IPS-20b (cell line): ENCODE measurements around the gene CSF1.

ENCODE experiments used
- H3K27ac ChIP-seq: one replicate; pipeline ENCODE4 v1.5.1; 2013; ENCODE audit warnings: low read length
- H3K27me3 ChIP-seq: 2 replicates; pipeline ENCODE4 v1.6.1; 2013; ENCODE audit warnings: mild to moderate bottlenecking, low read length, inconsistent platforms; ENCODE audit not compliant: insufficient read depth
- H3K36me3 ChIP-seq: 2 replicates; pipeline ENCODE4 v1.6.1; 2013; ENCODE audit warnings: low read depth, mild to moderate bottlenecking, inconsistent platforms, low read length, moderate library complexity; ENCODE audit not compliant: insufficient read depth
- H3K4me1 ChIP-seq: 2 replicates; pipeline ENCODE4 v1.6.1; 2013; ENCODE audit warnings: mild to moderate bottlenecking, control low read depth, inconsistent platforms, low read length, moderate library complexity; ENCODE audit not compliant: insufficient read depth
- H3K4me3 ChIP-seq: 2 replicates; pipeline ENCODE4 v1.5.1; 2013; ENCODE audit warnings: mild to moderate bottlenecking, low read length, inconsistent platforms
- H3K9ac ChIP-seq: 2 replicates; pipeline ENCODE4 v1.6.1; 2013; ENCODE audit warnings: low read depth, mild to moderate bottlenecking, inconsistent platforms, low read length, moderate library complexity
- H3K9me3 ChIP-seq: 2 replicates; pipeline ENCODE4 v1.6.1; 2013; ENCODE audit warnings: mild to moderate bottlenecking, low read depth, low read length, inconsistent platforms; ENCODE audit not compliant: insufficient read depth

The CSF1 gene

GRCh38 chr1:109884242-109884891, 26.3 kb upstream of the CSF1 start:
- no peaks in the 10 kb centered on the region for H3K27me3 ChIP-seq
- no peaks in the 10 kb centered on the region for H3K36me3 ChIP-seq
- H3K9ac ChIP-seq = no peak overlapping the region
- H3K4me1 ChIP-seq = peaks cover 4% of the 10 kb centered on the region; the same call in 1 of the 2 replicates
- no peaks in the 10 kb centered on the region for H3K9me3 ChIP-seq
- no peak overlapping the region for H3K4me3 ChIP-seq
- H3K27ac ChIP-seq = no peak overlapping the region

- Histone ChIP-seq H3K27me3 (no peaks in the 10 kb centered on the region), H3K9ac (no peak overlapping the region), H3K9me3 (no peaks in the 10 kb centered on the region), H3K36me3 (no peaks in the 10 kb centered on the region), H3K27ac (no peak overlapping the region), H3K4me1 (peaks cover 4% of the 10 kb centered on the region; the same call in 1 of the 2 replicates), H3K4me3 (no peak overlapping the region)
Measured at GRCh38 chr1:109885589-109885988, 25.1 kb upstream of the CSF1 start.

- Histone ChIP-seq H3K27ac (no peak overlapping the region), H3K4me1 (peaks cover 4% of the 10 kb centered on the region; the same call in 1 of the 2 replicates), H3K4me3 (no peak overlapping the region), H3K9me3 (no peaks in the 10 kb centered on the region), H3K27me3 (no peaks in the 10 kb centered on the region), H3K36me3 (no peaks in the 10 kb centered on the region), H3K9ac (no peak overlapping the region)
Measured at GRCh38 chr1:109886827-109887226, 23.8 kb upstream of the CSF1 start.

- H3K4me3 ChIP-seq = no peak overlapping the region
- no peaks in the 10 kb centered on the region for H3K9me3 ChIP-seq
- peaks cover 4% of the 10 kb centered on the region; the same call in 1 of the 2 replicates for H3K4me1 ChIP-seq
- H3K27me3 ChIP-seq = no peaks in the 10 kb centered on the region
- no peaks in the 10 kb centered on the region for H3K36me3 ChIP-seq
- H3K27ac ChIP-seq = no peak overlapping the region
- H3K9ac ChIP-seq = no peak overlapping the region
Measured at GRCh38 chr1:109887271-109887670, 23.4 kb upstream of the CSF1 start.

GRCh38 chr1:109887884-109888283, 22.8 kb upstream of the CSF1 start:
- Histone ChIP-seq H3K4me1 (peaks cover 10% of the 10 kb centered on the region), H3K9me3 (no peaks in the 10 kb centered on the region), H3K36me3 (no peaks in the 10 kb centered on the region), H3K4me3 (no peak overlapping the region), H3K9ac (no peak overlapping the region), H3K27me3 (no peaks in the 10 kb centered on the region), H3K27ac (no peak overlapping the region)

GRCh38 chr1:109889094-109889493, 21.6 kb upstream of the CSF1 start:
- no peak overlapping the region for H3K4me3 ChIP-seq
- H3K4me1 ChIP-seq = peaks cover 10% of the 10 kb centered on the region
- H3K9ac ChIP-seq = no peak overlapping the region
- no peaks in the 10 kb centered on the region for H3K9me3 ChIP-seq
- no peaks in the 10 kb centered on the region for H3K27me3 ChIP-seq
- no peaks in the 10 kb centered on the region for H3K36me3 ChIP-seq
- H3K27ac ChIP-seq = no peak overlapping the region

- no peaks in the 10 kb centered on the region for H3K9me3 ChIP-seq
- H3K27me3 ChIP-seq = no peaks in the 10 kb centered on the region
- H3K4me1 ChIP-seq = peaks cover 9% of the 10 kb centered on the region
- no peak overlapping the region for H3K9ac ChIP-seq
- no peak overlapping the region for H3K27ac ChIP-seq
- H3K36me3 ChIP-seq = no peaks in the 10 kb centered on the region
- H3K4me3 ChIP-seq = no peak overlapping the region
Measured at GRCh38 chr1:109890115-109890953, 20.3 kb upstream of the CSF1 start.

GRCh38 chr1:109891930-109892329, 18.7 kb upstream of the CSF1 start:
- H3K9ac ChIP-seq = no peak overlapping the region
- no peak overlapping the region for H3K27ac ChIP-seq
- no peaks in the 10 kb centered on the region for H3K27me3 ChIP-seq
- peaks cover 9% of the 10 kb centered on the region for H3K4me1 ChIP-seq
- no peak overlapping the region for H3K4me3 ChIP-seq
- H3K36me3 ChIP-seq = no peaks in the 10 kb centered on the region
- no peaks in the 10 kb centered on the region for H3K9me3 ChIP-seq

GRCh38 chr1:109892561-109893368, 17.9 kb upstream of the CSF1 start:
- no peaks in the 10 kb centered on the region for H3K27me3 ChIP-seq
- H3K9me3 ChIP-seq = no peaks in the 10 kb centered on the region
- no peak overlapping the region for H3K4me3 ChIP-seq
- H3K4me1 ChIP-seq = peaks cover 9% of the 10 kb centered on the region
- no peak overlapping the region for H3K27ac ChIP-seq
- no peak overlapping the region for H3K9ac ChIP-seq
- H3K36me3 ChIP-seq = no peaks in the 10 kb centered on the region

- Histone ChIP-seq H3K9me3 (no peaks in the 10 kb centered on the region), H3K27ac (no peak overlapping the region), H3K4me3 (no peak overlapping the region), H3K4me1 (peaks cover 9% of the 10 kb centered on the region), H3K27me3 (no peaks in the 10 kb centered on the region), H3K36me3 (no peaks in the 10 kb centered on the region), H3K9ac (no peak overlapping the region)
Measured at GRCh38 chr1:109893532-109894171, 17.0 kb upstream of the CSF1 start.
